ENCODE data around the gene NHERF1. TPM values are rescaled to one million over a fixed set of nuclear protein-coding genes. Genes with fewer than 3 reads are reported as not detected.
A peak's percentile ranks its signal among the peaks of the same experiment; 100 is the strongest.

Gene NHERF1
- total and polyA plus RNA-seq, 2 of the 13 experiments (the other 11 are each of a cell fraction or from before 2014, with no cell fraction given): 169 to 269 TPM

DNA sequence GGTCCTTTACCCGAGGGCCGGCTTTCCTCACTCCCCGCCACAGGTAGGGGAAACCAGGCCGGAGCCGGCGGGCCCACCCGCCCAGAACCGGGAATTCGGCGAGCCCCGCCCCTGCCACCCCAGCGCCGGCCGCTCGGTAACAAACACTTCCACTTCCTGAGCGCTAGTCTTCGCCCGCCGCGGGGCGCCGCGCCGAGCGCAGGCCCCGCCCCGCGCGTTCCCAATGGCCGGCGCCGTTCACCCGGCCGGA is 224 bp upstream of the NHERF1 start (continued):
- TF ChIP-seq ZNF788 (CRISPR knock-in tag; IDR thresholded peaks at IDR 0.05; ENCODE audit: borderline replicate concordance) (0 out of 2 replicates have a peak, but pooled peaks have one; percentile 1), MTERF4 (CRISPR knock-in tag; IDR thresholded peaks at IDR 0.05) (peak; percentile 11; the same call in 1 of the 2 replicates), TBL1XR1 (IDR thresholded peaks at IDR 0.05; ENCODE audit: borderline replicate concordance, low read length, partially characterized antibody) (no peak), ZNF335 (CRISPR knock-in tag; IDR thresholded peaks at IDR 0.05) (peak; percentile 21; the same call in 1 of the 2 replicates), ZNF431 (CRISPR knock-in tag; IDR thresholded peaks at IDR 0.05; ENCODE audit: borderline replicate concordance, low read depth) (peak; percentile 25; the same call in 1 of the 2 replicates), PATZ1 (CRISPR knock-in tag; IDR thresholded peaks at IDR 0.05) (peak; percentile 47), SMYD3 (CRISPR knock-in tag; IDR thresholded peaks at IDR 0.05) (0 out of 2 replicates have a peak, but pooled peaks have one; percentile 20), ETV5 (CRISPR knock-in tag; IDR thresholded peaks at IDR 0.05; ENCODE audit: borderline replicate concordance) (peak; percentile 18; the same call in 1 of the 2 replicates), HINFP (CRISPR knock-in tag; IDR thresholded peaks at IDR 0.05; ENCODE audit: low read depth) (no peak), FOXK1 (CRISPR knock-in tag; IDR thresholded peaks at IDR 0.05; ENCODE audit: borderline replicate concordance, low read depth) (no peak), SRSF4 (IDR thresholded peaks at IDR 0.05; ENCODE audit: low read depth, low read length, poor library complexity, severe bottlenecking) (no peak), HMG20A (CRISPR knock-in tag; IDR thresholded peaks at IDR 0.05; ENCODE audit: borderline replicate concordance) (no peak), ZNF720 (CRISPR knock-in tag; IDR thresholded peaks at IDR 0.05) (no peak), ZBTB2 (CRISPR knock-in tag; IDR thresholded peaks at IDR 0.05; ENCODE audit: low read depth) (peak; percentile 66), PHF20 (CRISPR knock-in tag; IDR thresholded peaks at IDR 0.05) (peak; percentile 22; the same call in 1 of the 2 replicates)
- TF ChIP-seq, protein P1, sequence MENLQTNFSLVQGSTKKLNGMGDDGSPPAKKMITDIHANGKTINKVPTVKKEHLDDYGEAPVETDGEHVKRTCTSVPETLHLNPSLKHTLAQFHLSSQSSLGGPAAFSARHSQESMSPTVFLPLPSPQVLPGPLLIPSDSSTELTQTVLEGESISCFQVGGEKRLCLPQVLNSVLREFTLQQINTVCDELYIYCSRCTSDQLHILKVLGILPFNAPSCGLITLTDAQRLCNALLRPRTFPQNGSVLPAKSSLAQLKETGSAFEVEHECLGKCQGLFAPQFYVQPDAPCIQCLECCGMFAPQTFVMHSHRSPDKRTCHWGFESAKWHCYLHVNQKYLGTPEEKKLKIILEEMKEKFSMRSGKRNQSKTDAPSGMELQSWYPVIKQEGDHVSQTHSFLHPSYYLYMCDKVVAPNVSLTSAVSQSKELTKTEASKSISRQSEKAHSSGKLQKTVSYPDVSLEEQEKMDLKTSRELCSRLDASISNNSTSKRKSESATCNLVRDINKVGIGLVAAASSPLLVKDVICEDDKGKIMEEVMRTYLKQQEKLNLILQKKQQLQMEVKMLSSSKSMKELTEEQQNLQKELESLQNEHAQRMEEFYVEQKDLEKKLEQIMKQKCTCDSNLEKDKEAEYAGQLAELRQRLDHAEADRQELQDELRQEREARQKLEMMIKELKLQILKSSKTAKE (CRISPR knock-in tag; IDR thresholded peaks at IDR 0.05; ENCODE audit: borderline replicate concordance): no peak
- TF ChIP-seq, protein P2, sequence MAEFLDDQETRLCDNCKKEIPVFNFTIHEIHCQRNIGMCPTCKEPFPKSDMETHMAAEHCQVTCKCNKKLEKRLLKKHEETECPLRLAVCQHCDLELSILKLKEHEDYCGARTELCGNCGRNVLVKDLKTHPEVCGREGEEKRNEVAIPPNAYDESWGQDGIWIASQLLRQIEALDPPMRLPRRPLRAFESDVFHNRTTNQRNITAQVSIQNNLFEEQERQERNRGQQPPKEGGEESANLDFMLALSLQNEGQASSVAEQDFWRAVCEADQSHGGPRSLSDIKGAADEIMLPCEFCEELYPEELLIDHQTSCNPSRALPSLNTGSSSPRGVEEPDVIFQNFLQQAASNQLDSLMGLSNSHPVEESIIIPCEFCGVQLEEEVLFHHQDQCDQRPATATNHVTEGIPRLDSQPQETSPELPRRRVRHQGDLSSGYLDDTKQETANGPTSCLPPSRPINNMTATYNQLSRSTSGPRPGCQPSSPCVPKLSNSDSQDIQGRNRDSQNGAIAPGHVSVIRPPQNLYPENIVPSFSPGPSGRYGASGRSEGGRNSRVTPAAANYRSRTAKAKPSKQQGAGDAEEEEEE (CRISPR knock-in tag; IDR thresholded peaks at IDR 0.05; ENCODE audit: borderline replicate concordance): peak; percentile 10; the same call in 1 of the 2 replicates
